GM21825 (cell line): ENCODE results near the gene AEBP1.

Source experiments
- ATAC-seq: cut with Tn5 transposase; IDR thresholded peaks from one replicate; pipeline ENCODE4 v1.9.1; 2021; ENCODE audit warnings: mild to moderate bottlenecking, moderate library complexity; ENCODE audit not compliant: unreplicated experiment

AEBP1 gene

GRCh38 chr7:44103566-44103922 lies 601 bp upstream of the AEBP1 start:
- ATAC-seq, result no peak

- no peak for ATAC-seq
Measured at GRCh38 chr7:44104860-44105771, 971 bp downstream of the AEBP1 start.

- no peak for ATAC-seq
Measured at GRCh38 chr7:44105832-44106231, 1.7 kb downstream of the AEBP1 start.

GRCh38 chr7:44106311-44107065 lies 2.3 kb downstream of the AEBP1 start:
- no peak for ATAC-seq

- ATAC-seq, result no peak
Measured at GRCh38 chr7:44107116-44107960, 3.2 kb downstream of the AEBP1 start.

- ATAC-seq, result no peak
Measured at GRCh38 chr7:44107961-44108767, 4.0 kb downstream of the AEBP1 start.

- ATAC-seq, result no peak
Measured at GRCh38 chr7:44108768-44109750, 4.9 kb downstream of the AEBP1 start.

- no peak for ATAC-seq
Measured at GRCh38 chr7:44109991-44110390, 5.8 kb downstream of the AEBP1 start.

- ATAC-seq, result no peak
Measured at GRCh38 chr7:44110719-44111635, 6.8 kb downstream of the AEBP1 start.

- ATAC-seq, result no peak
Measured at GRCh38 chr7:44111761-44112160, 7.6 kb downstream of the AEBP1 start.

- ATAC-seq, result no peak
Measured at GRCh38 chr7:44112231-44112996, 8.3 kb downstream of the AEBP1 start.

- ATAC-seq, result no peak
Measured at GRCh38 chr7:44112997-44113763, 9.0 kb downstream of the AEBP1 start.

GRCh38 chr7:44113764-44114354 lies 9.7 kb downstream of the AEBP1 start:
- ATAC-seq, result no peak

- ATAC-seq, result no peak
Measured at GRCh38 chr7:44114586-44115310, 10.6 kb downstream of the AEBP1 start.

- no peak for ATAC-seq
Measured at GRCh38 chr7:44116087-44116788, 12.1 kb downstream of the AEBP1 start.
